AG04450 (cell line): Measurements from ENCODE around the gene CRABP1. TPM values are rescaled to one million over a fixed set of nuclear protein-coding genes. Genes with fewer than 3 reads are reported as not detected.

Experiments
- CTCF ChIA-PET: fragments of 300-600, 350-600 bp; formaldehyde crosslinking; extraction: SDS; loops from one replicate; lab custom pipeline; 2022; ENCODE audit warnings: antibody characterized with exemption, inconsistent platforms; lab: Charles Lee
- POLR2A ChIA-PET: fragments of 350-600 bp; formaldehyde crosslinking; extraction: SDS; loops from one replicate; lab custom pipeline; 2021; ENCODE audit warnings: antibody characterized with exemption, inconsistent platforms; lab: Yijun Ruan, JAX
- DNase-seq: peaks from one replicate; pipeline ENCODE4 v3.0.0-alpha.2; 2011; ENCODE audit warnings: low read depth, low spot score
- H3K27ac ChIP-seq: one replicate; pipeline ENCODE4 v1.5.1; 2012; ENCODE audit warnings: low read depth, low read length, control low read depth
- H3K27me3 ChIP-seq: one replicate; pipeline ENCODE4 v1.6.0; 2012; ENCODE audit warnings: low read length; ENCODE audit not compliant: control insufficient read depth, insufficient read depth
- H3K4me3 ChIP-seq: 2 replicates; pipeline ENCODE4 v1.5.1; 2011; ENCODE audit warnings: mild to moderate bottlenecking, low read depth, low read length, control low read depth
- H3K9me3 ChIP-seq: 2 replicates; pipeline ENCODE4 v1.5.1; 2012; ENCODE audit warnings: low read length; ENCODE audit not compliant: control insufficient read depth, insufficient read depth
- polyA plus RNA-seq: library from polyadenylated mRNA; depleted of rRNA; stranded (reverse); fragments of >200 nt; gene quantifications from 2 replicates; pipeline ENCODE4 v1.2.3, GENCODE V29; 2011
- TF ChIP-seq, protein P1 (sequence below): IDR thresholded peaks from 2 replicates; pipeline ENCODE4 v1.5.1; 2011; ENCODE audit warnings: low read depth, low read length, control low read depth, inconsistent platforms

The CRABP1 gene
- polyA plus RNA-seq, 1 experiment: not detected

DNA sequence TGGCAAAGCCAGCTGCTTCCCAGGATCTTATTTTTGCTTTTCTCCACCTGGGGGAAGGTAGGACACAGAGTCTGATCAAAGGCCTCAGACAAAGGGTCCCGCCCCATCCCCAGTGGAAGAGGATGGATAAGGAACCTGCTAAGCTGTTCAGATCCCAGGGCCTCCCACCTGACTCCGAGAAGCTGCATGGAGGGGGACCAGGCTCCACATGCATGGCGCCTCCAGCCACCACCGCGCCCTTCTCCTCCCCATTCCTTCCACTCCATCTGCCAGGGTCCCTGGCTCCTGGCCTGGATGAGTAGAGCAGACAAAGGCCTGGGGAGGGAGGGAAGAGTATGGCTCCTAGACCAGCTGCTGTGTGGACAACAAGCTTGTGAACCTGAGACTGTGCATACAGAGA, 20.0 kb upstream of the CRABP1 start:
- Histone ChIP-seq H3K9me3 (no peaks in the 10 kb centered on the region), H3K27me3 (peaks cover 10% of the 10 kb centered on the region), H3K27ac (no peak overlapping the region), H3K4me3 (no peak overlapping the region)
- ChIA-PET CTCF (no interaction called here), POLR2A (no interaction called here)
- TF ChIP-seq, protein P1, sequence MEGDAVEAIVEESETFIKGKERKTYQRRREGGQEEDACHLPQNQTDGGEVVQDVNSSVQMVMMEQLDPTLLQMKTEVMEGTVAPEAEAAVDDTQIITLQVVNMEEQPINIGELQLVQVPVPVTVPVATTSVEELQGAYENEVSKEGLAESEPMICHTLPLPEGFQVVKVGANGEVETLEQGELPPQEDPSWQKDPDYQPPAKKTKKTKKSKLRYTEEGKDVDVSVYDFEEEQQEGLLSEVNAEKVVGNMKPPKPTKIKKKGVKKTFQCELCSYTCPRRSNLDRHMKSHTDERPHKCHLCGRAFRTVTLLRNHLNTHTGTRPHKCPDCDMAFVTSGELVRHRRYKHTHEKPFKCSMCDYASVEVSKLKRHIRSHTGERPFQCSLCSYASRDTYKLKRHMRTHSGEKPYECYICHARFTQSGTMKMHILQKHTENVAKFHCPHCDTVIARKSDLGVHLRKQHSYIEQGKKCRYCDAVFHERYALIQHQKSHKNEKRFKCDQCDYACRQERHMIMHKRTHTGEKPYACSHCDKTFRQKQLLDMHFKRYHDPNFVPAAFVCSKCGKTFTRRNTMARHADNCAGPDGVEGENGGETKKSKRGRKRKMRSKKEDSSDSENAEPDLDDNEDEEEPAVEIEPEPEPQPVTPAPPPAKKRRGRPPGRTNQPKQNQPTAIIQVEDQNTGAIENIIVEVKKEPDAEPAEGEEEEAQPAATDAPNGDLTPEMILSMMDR: no peak
- DNase-seq: no peak

DNA sequence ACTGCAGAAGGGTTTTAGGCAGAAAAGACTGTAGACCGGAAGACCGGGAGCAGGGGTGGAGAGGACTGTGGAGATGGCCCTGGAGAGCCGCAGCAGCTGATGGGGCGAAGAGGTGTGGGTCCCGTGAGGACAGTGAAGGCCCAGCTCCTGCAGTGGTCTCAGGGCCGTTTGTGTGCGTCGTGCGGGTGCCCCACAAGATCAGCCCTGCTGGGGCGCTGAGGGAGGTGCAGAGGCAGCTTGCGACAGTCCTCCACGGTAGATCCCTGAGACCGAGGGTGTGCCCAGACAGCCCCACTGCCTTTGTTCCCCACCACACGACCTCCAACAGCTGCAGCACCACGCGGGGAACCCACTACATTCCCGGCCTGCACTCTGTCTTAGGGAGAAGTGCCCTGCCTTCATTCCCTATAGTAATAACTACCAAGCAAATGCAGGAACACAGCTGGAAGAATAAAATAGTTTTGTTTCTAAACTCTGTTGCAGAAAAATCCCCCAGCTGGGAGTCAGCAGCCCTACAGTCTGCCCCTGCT, 19.0 kb upstream of the CRABP1 start:
- POLR2A ChIA-PET: no interaction called here
- TF ChIP-seq, protein P1: no peak
- peaks cover 10% of the 10 kb centered on the region for H3K27me3 ChIP-seq
- H3K9me3 ChIP-seq: no peaks in the 10 kb centered on the region
- no peak for DNase-seq
- no peak overlapping the region for H3K4me3 ChIP-seq
- H3K27ac ChIP-seq: no peak overlapping the region
- CTCF ChIA-PET: interaction anchor here (1.0 kb wide), 1 partner anchor 102 kb away, joined by 4 read pairs; no protein-coding TSS in a partner anchor

DNA sequence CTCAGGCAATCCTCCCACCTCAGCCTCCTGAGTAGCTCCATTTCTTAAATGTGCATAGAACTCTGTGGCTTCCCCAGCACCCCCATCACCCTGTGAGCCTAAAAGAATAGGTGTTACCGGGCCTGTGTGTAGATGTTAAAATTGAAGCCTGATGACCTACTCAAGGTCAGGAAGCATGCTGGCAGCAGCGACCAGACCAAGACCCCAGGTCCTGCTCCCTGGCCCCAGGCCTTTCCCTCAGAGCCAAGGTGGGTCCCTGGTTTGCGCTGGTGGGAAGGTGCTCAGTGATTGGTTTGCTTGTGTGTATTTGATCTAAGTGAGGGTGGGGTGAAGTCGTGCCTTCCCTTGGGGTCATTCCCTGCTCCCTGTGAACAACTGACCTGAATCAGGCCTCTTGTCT, 18.4 kb upstream of the CRABP1 start:
- Histone ChIP-seq H3K27ac (peak overlapping the region; percentile 21), H3K27me3 (peaks cover 10% of the 10 kb centered on the region)
- POLR2A ChIA-PET: no interaction called here

DNA sequence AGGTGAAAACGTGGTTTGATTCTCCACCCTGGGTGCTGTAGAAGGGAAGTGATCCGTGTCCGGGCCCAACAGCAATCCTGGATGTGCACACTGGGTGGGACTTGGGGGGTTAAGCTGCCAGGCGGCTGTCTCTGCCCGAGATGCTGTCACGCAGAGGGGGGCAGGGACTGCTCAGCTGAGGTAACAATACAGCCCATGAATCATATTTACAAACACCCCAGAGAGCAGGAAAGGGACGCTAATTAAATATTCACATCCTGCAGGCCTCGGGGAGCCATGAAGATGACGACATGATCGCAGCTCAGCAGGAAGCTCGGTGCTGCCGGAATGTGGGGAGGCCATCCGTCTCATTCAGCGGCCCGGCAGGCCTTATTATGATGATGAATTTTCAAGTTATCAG, 17.9 kb upstream of the CRABP1 start:
- DNase-seq: no peak
- CTCF ChIA-PET: interaction anchor here (0.7 kb wide), 1 partner anchor 82 kb away, joined by 3 read pairs; no protein-coding TSS in a partner anchor
- Histone ChIP-seq H3K27ac (peak overlapping the region; percentile 21), H3K9me3 (no peaks in the 10 kb centered on the region), H3K4me3 (no peak overlapping the region), H3K27me3 (peaks cover 10% of the 10 kb centered on the region)
- POLR2A ChIA-PET: no interaction called here
- TF ChIP-seq, protein P1: no peak

More for the DNA sequence above, 18.4 kb upstream of the CRABP1 start:
- no peak for DNase-seq
- TF ChIP-seq, protein P1: no peak
- no peak overlapping the region for H3K4me3 ChIP-seq
- CTCF ChIA-PET: interaction anchor here (0.7 to 1.0 kb wide), 2 partner anchors 81 to 102 kb away, joined by 3 to 4 read pairs; no protein-coding TSS in a partner anchor
- no peaks in the 10 kb centered on the region for H3K9me3 ChIP-seq

DNA sequence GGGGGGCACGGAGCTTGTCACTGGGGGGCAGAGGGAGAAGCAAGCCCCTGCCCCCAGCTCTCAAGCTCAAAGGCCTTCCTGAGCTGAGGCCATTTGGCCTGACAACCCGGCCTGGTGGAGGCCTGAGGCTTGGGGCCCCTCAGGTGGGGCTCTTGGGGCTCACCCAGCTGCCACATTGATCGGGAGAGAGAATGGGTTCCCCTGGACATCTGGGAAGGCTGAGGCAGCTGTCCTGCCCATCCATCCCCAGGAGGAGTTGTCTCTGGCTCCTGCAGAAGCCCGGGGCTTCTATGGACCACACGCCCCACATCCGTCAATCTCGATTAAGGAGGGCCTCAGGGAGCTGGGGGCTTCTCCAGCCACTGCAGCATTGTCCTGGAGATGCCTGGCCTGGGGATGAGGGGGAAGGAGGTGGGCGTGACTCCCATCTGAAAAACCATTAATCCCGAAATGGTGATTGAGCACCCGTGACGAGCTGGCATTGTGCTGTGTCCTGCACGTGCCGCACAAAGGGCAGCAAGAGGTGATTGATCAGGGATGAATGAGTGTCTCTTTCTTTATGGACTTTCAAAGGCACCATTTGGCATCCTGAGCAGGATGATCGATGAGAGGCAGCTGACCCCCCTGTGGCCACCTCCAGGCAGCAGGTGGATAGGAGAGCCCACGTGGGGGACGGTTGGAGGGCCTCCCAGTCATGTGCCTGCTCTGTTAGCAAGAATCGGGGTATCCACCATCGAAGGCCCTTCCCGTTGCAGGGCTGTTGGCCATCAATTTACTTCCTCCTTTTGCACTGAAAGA, 17.2 kb upstream of the CRABP1 start:
- no peak overlapping the region for H3K27ac ChIP-seq
- peaks cover 13% of the 10 kb centered on the region for H3K27me3 ChIP-seq
- CTCF ChIA-PET: interaction anchor here (1.0 kb wide), 1 partner anchor 15 kb away, joined by 3 read pairs; no protein-coding TSS in a partner anchor
- no peak overlapping the region for H3K4me3 ChIP-seq
- DNase-seq: no peak
- H3K9me3 ChIP-seq: no peaks in the 10 kb centered on the region
- POLR2A ChIA-PET: no interaction called here
- TF ChIP-seq, protein P1: no peak
